NCI-H82 treated with DMSO at 0.1 percent for 48 hours (cell line): ENCODE results near the gene TIMM8B.
"Not testable (repeated sequence)": the region's sequence is repeated elsewhere in the genome, so short reads cannot be mapped to it uniquely, and the experiment has no call there.

Source experiments
- DNase-seq: peaks from one replicate; lab custom pipeline; 2025; ENCODE audit not compliant: unreplicated experiment; lab: John Stamatoyannopoulos, UW

The TIMM8B gene

GRCh38 chr11:112082729-112083128, 3.8 kb downstream of the TIMM8B start:
- DNase-seq, result no peak

- DNase-seq, result peak; percentile 51
Measured at GRCh38 chr11:112073941-112074811, 12.4 kb downstream of the TIMM8B start, which contains the start of the genes NKAPD1 and PIH1D2. Gene NKAPD1 (plus strand): TSS chr11:112074299. CDS start chr11:112075575, 1,276 bp downstream. Gene PIH1D2 (minus strand): TSS chr11:112074017. CDS start chr11:112073174, 843 bp downstream.

GRCh38 chr11:112062923-112063322, 23.6 kb downstream of the TIMM8B start:
- DNase-seq, result no peak

- DNase-seq, result no peak
Measured at GRCh38 chr11:112058103-112058502, 28.5 kb downstream of the TIMM8B start.

- DNase-seq, result no peak
Measured at GRCh38 chr11:112057170-112057569, 29.4 kb downstream of the TIMM8B start.

GRCh38 chr11:112051768-112052167, 34.8 kb downstream of the TIMM8B start:
- no peak for DNase-seq

- no peak for DNase-seq
Measured at GRCh38 chr11:112050721-112051120, 35.8 kb downstream of the TIMM8B start.

- no peak for DNase-seq
Measured at GRCh38 chr11:112049777-112050176, 36.8 kb downstream of the TIMM8B start.

- DNase-seq, result not testable (repeated sequence)
Measured at GRCh38 chr11:112048256-112048655, 38.3 kb downstream of the TIMM8B start.

- not testable (repeated sequence) for DNase-seq
Measured at GRCh38 chr11:112046647-112047046, 39.9 kb downstream of the TIMM8B start.

GRCh38 chr11:112044961-112045360, 41.6 kb downstream of the TIMM8B start:
- no peak for DNase-seq

- DNase-seq, result no peak
Measured at GRCh38 chr11:112042961-112043304, 43.6 kb downstream of the TIMM8B start.

- no peak for DNase-seq
Measured at GRCh38 chr11:112042161-112042960, 44.2 kb downstream of the TIMM8B start.

GRCh38 chr11:112037527-112037926, 49.0 kb downstream of the TIMM8B start:
- DNase-seq, result no peak
